Hepatocyte (in vitro differentiated cells): ENCODE data around the gene SPATA19.

Experiments used
- EZH2 ChIP-seq: fragments of 200-600 bp; sonication (generic); IDR thresholded peaks from 2 replicates; pipeline ENCODE4 v1.6.1; 2016; ENCODE audit warnings: antibody characterized with exemption, mild to moderate bottlenecking, borderline replicate concordance
- TF ChIP-seq, protein P1 (sequence below): fragments of 200-600 bp; sonication (generic); IDR thresholded peaks from 2 replicates; pipeline ENCODE4 v1.5.1; 2016; ENCODE audit warnings: antibody characterized with exemption, mild to moderate bottlenecking; ENCODE audit not compliant: poor library complexity

DNA sequence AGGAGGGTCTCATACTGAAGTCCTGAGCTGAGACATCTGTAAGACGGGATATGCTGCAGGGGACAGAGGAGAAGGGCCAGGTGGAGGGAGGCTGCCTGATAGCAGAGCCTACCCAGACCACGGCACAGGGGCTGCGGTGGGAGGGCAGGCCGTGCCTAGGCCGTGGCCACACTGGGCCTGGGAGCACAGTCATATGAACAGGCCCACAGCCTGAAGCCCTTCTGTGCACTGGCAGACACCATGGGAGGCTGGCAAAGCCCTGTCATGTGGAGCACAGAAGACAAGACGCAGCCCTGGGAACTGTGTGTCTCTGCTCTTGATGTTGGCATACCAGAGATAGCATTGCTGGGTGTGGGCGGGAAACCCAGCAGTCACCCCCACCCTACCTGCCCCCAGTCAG, 3.3 kb downstream of the SPATA19 start:
- TF ChIP-seq, protein P1, sequence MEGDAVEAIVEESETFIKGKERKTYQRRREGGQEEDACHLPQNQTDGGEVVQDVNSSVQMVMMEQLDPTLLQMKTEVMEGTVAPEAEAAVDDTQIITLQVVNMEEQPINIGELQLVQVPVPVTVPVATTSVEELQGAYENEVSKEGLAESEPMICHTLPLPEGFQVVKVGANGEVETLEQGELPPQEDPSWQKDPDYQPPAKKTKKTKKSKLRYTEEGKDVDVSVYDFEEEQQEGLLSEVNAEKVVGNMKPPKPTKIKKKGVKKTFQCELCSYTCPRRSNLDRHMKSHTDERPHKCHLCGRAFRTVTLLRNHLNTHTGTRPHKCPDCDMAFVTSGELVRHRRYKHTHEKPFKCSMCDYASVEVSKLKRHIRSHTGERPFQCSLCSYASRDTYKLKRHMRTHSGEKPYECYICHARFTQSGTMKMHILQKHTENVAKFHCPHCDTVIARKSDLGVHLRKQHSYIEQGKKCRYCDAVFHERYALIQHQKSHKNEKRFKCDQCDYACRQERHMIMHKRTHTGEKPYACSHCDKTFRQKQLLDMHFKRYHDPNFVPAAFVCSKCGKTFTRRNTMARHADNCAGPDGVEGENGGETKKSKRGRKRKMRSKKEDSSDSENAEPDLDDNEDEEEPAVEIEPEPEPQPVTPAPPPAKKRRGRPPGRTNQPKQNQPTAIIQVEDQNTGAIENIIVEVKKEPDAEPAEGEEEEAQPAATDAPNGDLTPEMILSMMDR, result no peak
- TF ChIP-seq EZH2, result no peak
